Keratinocyte (primary cell): ENCODE data around the gene FFAR2. TPM values are rescaled to one million over a fixed set of nuclear protein-coding genes. Genes with fewer than 3 reads are reported as not detected.
"Not testable (repeated sequence)": the region's sequence is repeated elsewhere in the genome, so short reads cannot be mapped to it uniquely, and the experiment has no call there.

ENCODE experiments used
- DNase-seq: peaks from one replicate; pipeline ENCODE4 v3.0.0-alpha.2; 2011; ENCODE audit warnings: low read depth, missing footprints, low spot score
- FAIRE-seq: peaks from 2 replicates; lab custom pipeline; 2011; peaks lifted over from hg19 to GRCh38; lab: Jason Lieb, UNC
- H2AFZ ChIP-seq: 2 replicates; pipeline ENCODE4 v1.6.0; 2012; ENCODE audit warnings: low read length, control low read depth, inconsistent platforms; ENCODE audit not compliant: control insufficient read depth
- H3K27ac ChIP-seq: 2 replicates; pipeline ENCODE4 v1.5.1; 2011; ENCODE audit warnings: low read length; ENCODE audit not compliant: control insufficient read depth, insufficient read depth
- H3K27me3 ChIP-seq: 3 replicates; pipeline ENCODE4 v1.6.0; 2011; ENCODE audit warnings: low read length; ENCODE audit not compliant: control insufficient read depth, insufficient read depth; ENCODE audit errors: extremely low read depth
- H3K36me3 ChIP-seq, 2 experiments: 2 replicates in 1 of 2; 3 replicates in 1 of 2; pipeline ENCODE4 v1.5.1; 2011; ENCODE audit warnings: low read length in 2 of 2, mild to moderate bottlenecking in 1 of 2; ENCODE audit not compliant: control insufficient read depth in 2 of 2, insufficient read depth in 2 of 2; ENCODE audit errors: extremely low read depth in 1 of 2
- H3K4me1 ChIP-seq: 3 replicates; pipeline ENCODE4 v1.5.1; 2011; ENCODE audit warnings: low read length; ENCODE audit not compliant: control insufficient read depth, insufficient read depth; ENCODE audit errors: extremely low read depth
- H3K4me2 ChIP-seq: 3 replicates; pipeline ENCODE4 v1.6.0; 2011; ENCODE audit warnings: low read depth, low read length; ENCODE audit not compliant: control insufficient read depth, insufficient read depth; ENCODE audit errors: extremely low read depth
- H3K4me3 ChIP-seq, 3 experiments: fragments of 200-600 bp in 1 of 3; sonication (generic) in 1 of 3; 2 replicates in 2 of 3; 3 replicates in 1 of 3; pipeline ENCODE4 v1.5.1; 2011 to 2016; ENCODE audit warnings: low read length in 3 of 3, mild to moderate bottlenecking in 3 of 3, control low read depth in 2 of 3, inconsistent platforms in 1 of 3, low read depth in 1 of 3, mixed read lengths in 1 of 3, mixed run types in 1 of 3, moderate library complexity in 1 of 3; ENCODE audit not compliant: control insufficient read depth in 2 of 3, insufficient read depth in 2 of 3; ENCODE audit errors: extremely low read depth in 1 of 3
- H3K79me2 ChIP-seq: 2 replicates; pipeline ENCODE4 v1.6.0; 2012; ENCODE audit warnings: low read length; ENCODE audit not compliant: control insufficient read depth, insufficient read depth
- H3K9ac ChIP-seq: 3 replicates; pipeline ENCODE4 v1.6.0; 2011; ENCODE audit warnings: low read length; ENCODE audit not compliant: control insufficient read depth, insufficient read depth; ENCODE audit errors: extremely low read depth
- H3K9me1 ChIP-seq: 3 replicates; pipeline ENCODE4 v1.6.0; 2011; ENCODE audit warnings: low read length; ENCODE audit not compliant: control insufficient read depth, insufficient read depth; ENCODE audit errors: extremely low read depth
- H3K9me3 ChIP-seq: 2 replicates; pipeline ENCODE4 v1.5.1; 2012; ENCODE audit warnings: low read depth, low read length; ENCODE audit not compliant: control insufficient read depth
- H4K20me1 ChIP-seq: 3 replicates; pipeline ENCODE4 v1.6.0; 2011; ENCODE audit warnings: low read length; ENCODE audit not compliant: control insufficient read depth, insufficient read depth; ENCODE audit errors: extremely low read depth
- CTCF ChIP-seq, 3 experiments: IDR thresholded peaks in 1 of 3; conservative IDR thresholded peaks in 1 of 3; optimal IDR thresholded peaks in 1 of 3; 2 replicates in 2 of 3; 3 replicates in 1 of 3; pipeline versions ENCODE3 to v1.5.1; 2011; ENCODE audit warnings: low read length in 3 of 3, mild to moderate bottlenecking in 3 of 3, moderate library complexity in 2 of 3, control low read depth in 1 of 3, inconsistent platforms in 1 of 3; ENCODE audit not compliant: insufficient read depth in 2 of 3; ENCODE audit errors: extremely low read depth in 1 of 3
- EZH2 ChIP-seq: IDR thresholded peaks from one replicate; pipeline ENCODE4 v1.6.1; 2012; ENCODE audit warnings: inconsistent platforms, mild to moderate bottlenecking, low read length, moderate library complexity
- dilution Hi-C: fragments of 300-500 bp; cut with MboI; formaldehyde crosslinking; loops from one replicate; pipeline ENCODE4 v1.7.0; 2020; ENCODE audit warnings: low sequenced_read_pairs; ENCODE audit not compliant: extremely low pct_ligation_motif_present
- polyA plus RNA-seq, 5 experiments: library from polyadenylated mRNA; depleted of rRNA in 3 of 5; stranded (reverse) in 3 of 5; stranded (forward) in 1 of 5; unstranded in 1 of 5; fragments of >200 nt; gene quantifications; 1 replicate in 1 of 5; 2 replicates in 3 of 5; 3 replicates in 1 of 5; pipeline versions ENCODE4 v1.2.1 to v1.2.3, GENCODE V29; 2011 to 2012; ENCODE audit warnings: missing spikeins in 2 of 5, low read depth in 1 of 5, low replicate concordance in 1 of 5

Gene FFAR2
- polyA plus RNA-seq, 1 donor (not counting 4 experiments of a cell fraction or from before 2014, with no cell fraction given): not detected

- DNase-seq: no peak
- Histone ChIP-seq H2AFZ (no peak overlapping the region), H4K20me1 (no peaks in the 10 kb centered on the region), H3K4me2 (no peak overlapping the region), H3K27ac (no peak overlapping the region), H3K36me3 (no peaks in the 10 kb centered on the region), H3K27me3 (no peaks in the 10 kb centered on the region), H3K79me2 (no peaks in the 10 kb centered on the region), H3K9ac (no peak overlapping the region), H3K9me3 (no peaks in the 10 kb centered on the region), H3K9me1 (no peaks in the 10 kb centered on the region), H3K4me3 (no peak overlapping the region), H3K4me1 (no peaks in the 10 kb centered on the region)
- FAIRE-seq: peak; percentile 62
- no peak for TF ChIP-seq EZH2
- peak; percentile 68 to 94 (median 89) for TF ChIP-seq CTCF (optimal IDR thresholded peaks at IDR 0.05 in 1 of 3, IDR thresholded peaks at IDR 0.05 in 1 of 3, conservative IDR thresholded peaks at IDR 0.05 in 1 of 3; ENCODE audit: extremely low read depth in 1 of 3, insufficient read depth in 2 of 3, low read length in 3 of 3)
- dilution Hi-C loops: no loop called here
These were observed 20.6 kb downstream of the FFAR2 start for GRCh38 chr19:35468637-35469036.

DNA sequence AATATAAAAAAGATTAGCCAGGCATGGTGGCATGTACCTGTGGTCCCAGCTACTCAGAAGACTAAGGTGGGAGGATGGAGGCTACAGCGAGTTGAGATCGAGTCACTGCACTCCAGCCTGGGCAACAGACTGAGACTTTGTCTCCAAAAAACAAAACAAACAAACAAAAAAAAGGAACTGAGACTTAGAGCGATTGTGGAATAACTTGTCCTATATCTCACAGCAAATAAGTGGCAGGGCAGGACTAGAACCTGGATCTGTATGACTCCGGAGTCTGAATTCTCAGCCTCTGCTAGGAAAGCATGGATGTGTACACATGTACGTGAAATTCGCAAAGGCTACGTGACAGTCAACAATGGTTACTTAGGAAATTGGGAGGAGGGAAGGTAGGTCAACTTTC, 22.1 kb downstream of the FFAR2 start:
- no peak overlapping the region for H3K9ac ChIP-seq
- no peak overlapping the region for H3K4me3 ChIP-seq
- no peaks in the 10 kb centered on the region for H3K36me3 ChIP-seq
- H3K79me2 ChIP-seq: no peaks in the 10 kb centered on the region
- DNase-seq: no peak
- H3K4me1 ChIP-seq: no peaks in the 10 kb centered on the region
- no peak overlapping the region for H2AFZ ChIP-seq
- H3K9me1 ChIP-seq: no peaks in the 10 kb centered on the region
- TF ChIP-seq EZH2: no peak
- no peak for TF ChIP-seq CTCF (optimal IDR thresholded peaks at IDR 0.05 in 1 of 3, IDR thresholded peaks at IDR 0.05 in 1 of 3, conservative IDR thresholded peaks at IDR 0.05 in 1 of 3; ENCODE audit: extremely low read depth in 1 of 3, insufficient read depth in 2 of 3, low read length in 3 of 3)
- no peak overlapping the region for H3K27ac ChIP-seq
- no peaks in the 10 kb centered on the region for H4K20me1 ChIP-seq
- H3K4me2 ChIP-seq: no peak overlapping the region
- no peaks in the 10 kb centered on the region for H3K27me3 ChIP-seq
- no peaks in the 10 kb centered on the region for H3K9me3 ChIP-seq
- FAIRE-seq: no peak
- dilution Hi-C loops: no loop called here

DNA sequence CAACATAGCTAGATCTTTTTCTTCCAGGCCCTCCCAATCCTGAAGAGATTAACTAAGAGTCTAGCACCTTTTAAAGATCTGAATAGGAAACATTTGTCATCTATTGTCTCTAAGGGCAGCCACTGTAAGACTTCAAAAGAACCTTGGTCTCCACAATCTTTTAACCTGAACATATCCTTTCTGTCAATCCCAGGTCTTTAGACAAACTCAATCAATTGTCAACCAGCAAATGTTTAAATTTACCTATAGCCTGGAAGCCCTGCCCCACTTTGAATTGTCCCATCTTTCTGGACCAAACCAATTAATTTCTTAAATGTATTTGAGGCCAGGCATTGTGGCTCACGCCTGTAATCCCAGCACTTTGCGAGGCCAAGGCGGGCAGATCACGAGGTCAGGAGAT, 23.0 kb downstream of the FFAR2 start:
- H3K79me2 ChIP-seq, H2AFZ ChIP-seq, H3K27me3 ChIP-seq, H3K27ac ChIP-seq, H3K9me3 ChIP-seq, H3K9ac ChIP-seq, H3K4me2 ChIP-seq, H4K20me1 ChIP-seq, DNase-seq, H3K4me3 ChIP-seq, H3K36me3 ChIP-seq, H3K9me1 ChIP-seq, dilution Hi-C loops, H3K4me1 ChIP-seq, FAIRE-seq: not testable (repeated sequence)
